Tibial nerve (tissue), 4 donors: ENCODE results near the gene DNAH5.

Source experiments
- CTCF ChIP-seq, 5 experiments: fragments of 200-600 bp in 3 of 5; fragments of 450-650 bp in 2 of 5; sonication (generic) in 3 of 5; IDR thresholded peaks; one replicate each; pipeline ENCODE4 v1.5.1; 2016 to 2019; ENCODE audit warnings: antibody characterized with exemption in 5 of 5, mild to moderate bottlenecking in 3 of 5, moderate library complexity in 2 of 5
- EP300 ChIP-seq, 2 donors: sonication (generic); formaldehyde crosslinking; IDR thresholded peaks; one replicate each; pipeline ENCODE4 v1.6.1; 2017; ENCODE audit warnings: antibody characterized with exemption in 2 of 2, mild to moderate bottlenecking in 1 of 2
- POLR2A ChIP-seq, 2 donors: fragments of 450-650 bp; IDR thresholded peaks; one replicate each; pipeline ENCODE4 v1.6.1; 2017; ENCODE audit warnings: antibody characterized with exemption in 2 of 2, mild to moderate bottlenecking in 2 of 2, moderate library complexity in 2 of 2

- TF ChIP-seq CTCF (IDR thresholded peaks at IDR 0.05) (no peak), POLR2A (IDR thresholded peaks at IDR 0.05) (no peak), EP300 (IDR thresholded peaks at IDR 0.05) (no peak)
Measured at GRCh38 chr5:13985731-13986418, 41.4 kb upstream of the DNAH5 start.
